Neural progenitor cell (in vitro differentiated cells): Measurements from ENCODE around the gene TSR3. TPM values are rescaled to one million over a fixed set of nuclear protein-coding genes. Genes with fewer than 3 reads are reported as not detected.

Source experiments
- DNase-seq: peaks from one replicate; pipeline ENCODE4 v3.0.0-alpha.2; 2016; ENCODE audit warnings: low spot score
- H2AFZ ChIP-seq: fragments of 200-600 bp; sonication (generic); replicated peaks from 2 replicates; pipeline ENCODE4 v1.6.1; 2016; ENCODE audit warnings: antibody characterized with exemption
- H3F3A ChIP-seq: fragments of 200-600 bp; sonication (generic); 2 replicates; pipeline ENCODE4 v1.6.1; 2016; ENCODE audit warnings: antibody characterized with exemption, low read depth
- H3K27ac ChIP-seq: fragments of 200-600 bp; sonication (generic); 2 replicates; pipeline ENCODE4 v1.5.1; 2016; ENCODE audit warnings: mild to moderate bottlenecking
- H3K27me3 ChIP-seq: fragments of 200-600 bp; sonication (generic); 2 replicates; pipeline ENCODE4 v1.6.1; 2016; ENCODE audit warnings: mild to moderate bottlenecking, moderate library complexity
- H3K36me3 ChIP-seq: fragments of 200-600 bp; sonication (generic); 2 replicates; pipeline ENCODE4 v1.5.1; 2016
- H3K4me1 ChIP-seq: fragments of 200-600 bp; sonication (generic); 2 replicates; pipeline ENCODE4 v1.6.1; 2016; ENCODE audit warnings: mixed run types
- H3K4me2 ChIP-seq: fragments of 200-600 bp; sonication (generic); 2 replicates; pipeline ENCODE4 v1.6.1; 2016
- H3K4me3 ChIP-seq: fragments of 200-600 bp; sonication (generic); 2 replicates; pipeline ENCODE4 v1.5.1; 2016
- H3K79me2 ChIP-seq: fragments of 200-600 bp; sonication (generic); 2 replicates; pipeline ENCODE4 v1.6.1; 2016; ENCODE audit warnings: low read depth
- H3K9ac ChIP-seq: fragments of 200-600 bp; sonication (generic); 2 replicates; pipeline ENCODE4 v1.6.1; 2016
- H3K9me3 ChIP-seq: fragments of 200-600 bp; sonication (generic); 2 replicates; pipeline ENCODE4 v1.5.1; 2016; ENCODE audit warnings: low read depth
- H4K20me1 ChIP-seq: fragments of 200-600 bp; sonication (generic); 2 replicates; pipeline ENCODE4 v1.6.1; 2016; ENCODE audit warnings: low read depth
- H3K27ac Mint-ChIP-seq: 3 replicates; pipeline ENCODE4 v1.8.0; 2021; ENCODE audit warnings: mixed read lengths
- H3K27me3 Mint-ChIP-seq: 2 replicates; pipeline ENCODE4 v1.8.0; 2022; ENCODE audit warnings: low read depth, mild to moderate bottlenecking, inconsistent platforms, moderate library complexity, mixed read lengths; ENCODE audit not compliant: insufficient read depth
- H3K36me3 Mint-ChIP-seq: 3 replicates; pipeline ENCODE4 v1.8.0; 2021; ENCODE audit warnings: mixed read lengths
- H3K4me1 Mint-ChIP-seq: 3 replicates; pipeline ENCODE4 v1.8.0; 2021; ENCODE audit warnings: mixed read lengths
- H3K4me3 Mint-ChIP-seq: 3 replicates; pipeline ENCODE4 v1.8.0; 2021; ENCODE audit warnings: mild to moderate bottlenecking, moderate library complexity, mixed read lengths
- H3K9me3 Mint-ChIP-seq: 3 replicates; pipeline ENCODE4 v1.8.0; 2020; ENCODE audit warnings: mixed read lengths
- CTCF ChIP-seq: fragments of 200-600 bp; sonication (generic); IDR thresholded peaks from 2 replicates; pipeline ENCODE4 v1.5.1; 2017; ENCODE audit warnings: antibody characterized with exemption, mild to moderate bottlenecking
- EZH2 ChIP-seq: fragments of 200-600 bp; sonication (generic); IDR thresholded peaks from 2 replicates; pipeline ENCODE4 v1.6.1; 2017; ENCODE audit warnings: antibody characterized with exemption, mild to moderate bottlenecking, moderate library complexity
- total RNA-seq: library from RNA; depleted of rRNA; stranded (reverse); fragments of >200 nt; gene quantifications from 2 replicates; pipeline ENCODE4 v1.2.3, GENCODE V29; 2015; ENCODE audit warnings: low replicate concordance

TSR3 gene
- total RNA-seq, 1 donor from 2014 or later: 22.4 TPM

DNA sequence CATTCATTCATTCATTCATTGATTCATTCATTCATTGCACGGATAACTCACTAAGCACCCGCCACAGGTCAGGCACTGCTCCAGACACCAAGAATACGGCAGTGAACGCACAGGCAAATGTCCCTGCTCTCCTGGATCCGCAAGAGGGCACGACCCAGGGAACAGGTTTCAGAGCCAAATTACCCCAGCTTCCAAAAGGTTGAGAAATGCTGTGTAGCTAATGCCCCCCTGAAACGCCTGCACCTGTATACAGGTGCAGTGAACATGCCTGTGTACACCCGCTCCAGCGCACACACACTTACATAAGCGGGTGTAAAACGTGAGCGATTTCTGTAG is 51.8 kb downstream of the TSR3 start:
- Histone ChIP-seq H3K4me3 (no peak overlapping the region), H4K20me1 (no peaks in the 10 kb centered on the region), H3K27ac (no peak overlapping the region), H3K9me3 (no peaks in the 10 kb centered on the region), H3K36me3 (no peaks in the 10 kb centered on the region), H3F3A (no peaks in the 10 kb centered on the region), H3K27me3 (peaks cover 30% of the 10 kb centered on the region), H3K4me2 (no peak overlapping the region), H3K9ac (no peak overlapping the region), H3K79me2 (no peaks in the 10 kb centered on the region), H3K4me1 (peaks cover 3% of the 10 kb centered on the region), H2AFZ (no peak overlapping the region)
- Mint-ChIP-seq H3K4me3 (no peak overlapping the region), H3K27ac (no peak overlapping the region), H3K9me3 (no peaks in the 10 kb centered on the region), H3K4me1 (peaks cover 6% of the 10 kb centered on the region), H3K36me3 (no peaks in the 10 kb centered on the region), H3K27me3 (peaks cover 12% of the 10 kb centered on the region)
- DNase-seq: no peak
- TF ChIP-seq EZH2 (no peak), CTCF (no peak)

Other genes starting within 250 kb of the TSR3 start
- gene CACNA1H, start 198.8 kb downstream of the TSR3 start, total RNA-seq: 9.5 and 32.6 TPM in 2 replicates
- not detected in 2 replicates for gene TPSG1, start 126.6 kb downstream of the TSR3 start, total RNA-seq
- gene TPSB2, start 121.7 kb downstream of the TSR3 start, total RNA-seq: not detected in 2 replicates
- gene TPSAB1, start 111.2 kb downstream of the TSR3 start, total RNA-seq: not detected in 2 replicates
- gene TPSD1, start 95.8 kb downstream of the TSR3 start, total RNA-seq: not detected in 2 replicates
- 184 and 239 TPM in 2 replicates for gene UBE2I, start 42.2 kb downstream of the TSR3 start, total RNA-seq
- 0.34 and 4.0 TPM in 2 replicates for gene BAIAP3, start 18.2 kb downstream of the TSR3 start, total RNA-seq
- gene GNPTG, start 53 bp upstream of the TSR3 start, total RNA-seq: 11.8 and 22.7 TPM in 2 replicates
- gene UNKL, start 62.8 kb upstream of the TSR3 start, total RNA-seq: 6.1 and 25.4 TPM in 2 replicates
- gene UQCC4, start 68.9 kb upstream of the TSR3 start, total RNA-seq: 4.6 and 13.2 TPM in 2 replicates
- gene PERCC1, start 79.2 kb upstream of the TSR3 start, total RNA-seq: 1.1 TPM in 1 of 2 replicates, not detected in the other
- 0.28 TPM in 1 of 2 replicates, not detected in the other for gene CCDC154, start 92.7 kb upstream of the TSR3 start, total RNA-seq
- 11.5 and 33.4 TPM in 2 replicates for gene CLCN7, start 123.2 kb upstream of the TSR3 start, total RNA-seq
- gene PTX4, start 137.1 kb upstream of the TSR3 start, total RNA-seq: not detected in 2 replicates
- 18.3 and 58.4 TPM in 2 replicates for gene TELO2, start 141.5 kb upstream of the TSR3 start, total RNA-seq
- not detected in 2 replicates for gene TMEM204, start 181.8 kb upstream of the TSR3 start, total RNA-seq